Measurements from ENCODE around the gene SPATA6L. TPM values are rescaled to one million over a fixed set of nuclear protein-coding genes. Genes with fewer than 3 reads are reported as not detected.
"Not testable (repeated sequence)": the region's sequence is repeated elsewhere in the genome, so short reads cannot be mapped to it uniquely, and the experiment has no call there.

The SPATA6L gene
- total RNA-seq, 4 donors from 2014 or later: 0.51 to 13.6 (median 6.5) TPM

DNA sequence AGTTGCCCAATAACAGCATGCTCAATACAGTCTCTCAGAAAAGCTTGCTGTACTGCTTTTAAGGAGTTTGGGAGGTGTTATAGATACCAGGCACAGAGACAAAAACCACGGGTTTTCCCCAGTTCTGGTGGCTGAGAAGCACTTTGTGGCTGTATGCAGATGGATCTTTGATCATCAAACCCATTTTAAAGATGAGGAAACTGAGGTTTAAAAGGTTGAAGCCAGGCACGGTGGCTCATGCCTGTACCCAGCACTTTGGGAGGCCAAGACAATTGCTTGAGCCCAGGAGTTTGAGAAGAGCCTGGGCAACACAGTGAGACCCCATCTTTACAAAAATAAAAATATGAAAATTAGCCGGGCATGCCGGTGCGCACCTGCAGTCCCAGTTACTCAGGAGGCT, 50.5 kb downstream of the SPATA6L start:
- no peaks in the 10 kb centered on the region for H3K4me1 ChIP-seq
- intact Hi-C loops (cut with DNase I; ENCODE audit: low total_unique reads): no loop called here
- no peak overlapping the region for H3K27ac ChIP-seq
- no peak for DNase-seq
- H3K27me3 ChIP-seq: no peaks in the 10 kb centered on the region
- no peaks in the 10 kb centered on the region for H3K9me3 ChIP-seq
- no peak overlapping the region for H3K4me3 ChIP-seq
- H3K36me3 ChIP-seq: no peaks in the 10 kb centered on the region
- TF ChIP-seq, protein P1, sequence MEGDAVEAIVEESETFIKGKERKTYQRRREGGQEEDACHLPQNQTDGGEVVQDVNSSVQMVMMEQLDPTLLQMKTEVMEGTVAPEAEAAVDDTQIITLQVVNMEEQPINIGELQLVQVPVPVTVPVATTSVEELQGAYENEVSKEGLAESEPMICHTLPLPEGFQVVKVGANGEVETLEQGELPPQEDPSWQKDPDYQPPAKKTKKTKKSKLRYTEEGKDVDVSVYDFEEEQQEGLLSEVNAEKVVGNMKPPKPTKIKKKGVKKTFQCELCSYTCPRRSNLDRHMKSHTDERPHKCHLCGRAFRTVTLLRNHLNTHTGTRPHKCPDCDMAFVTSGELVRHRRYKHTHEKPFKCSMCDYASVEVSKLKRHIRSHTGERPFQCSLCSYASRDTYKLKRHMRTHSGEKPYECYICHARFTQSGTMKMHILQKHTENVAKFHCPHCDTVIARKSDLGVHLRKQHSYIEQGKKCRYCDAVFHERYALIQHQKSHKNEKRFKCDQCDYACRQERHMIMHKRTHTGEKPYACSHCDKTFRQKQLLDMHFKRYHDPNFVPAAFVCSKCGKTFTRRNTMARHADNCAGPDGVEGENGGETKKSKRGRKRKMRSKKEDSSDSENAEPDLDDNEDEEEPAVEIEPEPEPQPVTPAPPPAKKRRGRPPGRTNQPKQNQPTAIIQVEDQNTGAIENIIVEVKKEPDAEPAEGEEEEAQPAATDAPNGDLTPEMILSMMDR (IDR thresholded peaks at IDR 0.05): no peak
- TF ChIP-seq POLR2A (IDR thresholded peaks at IDR 0.05): no peak

DNA sequence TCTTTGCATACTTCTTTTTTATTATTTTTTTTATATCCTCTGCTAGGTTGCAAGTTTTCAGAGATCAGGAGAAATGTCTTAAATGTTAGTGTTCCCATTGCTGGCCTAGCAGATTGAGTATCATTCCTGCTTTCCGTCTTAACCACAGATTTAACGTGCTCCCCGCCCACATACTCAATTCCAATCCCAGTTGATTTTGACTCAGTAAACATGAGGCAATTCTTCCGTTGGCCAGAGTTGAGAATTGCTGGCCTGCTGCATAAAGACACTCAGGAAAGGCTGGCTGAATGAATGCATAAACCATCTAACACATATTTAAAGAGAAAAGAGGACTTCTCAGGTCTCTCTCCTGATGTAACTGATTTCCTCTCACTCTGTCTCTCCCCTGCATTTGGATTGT, 51.0 kb downstream of the SPATA6L start:
- H3K4me3 ChIP-seq: no peak overlapping the region
- H3K27me3 ChIP-seq: no peaks in the 10 kb centered on the region
- DNase-seq: no peak
- no peaks in the 10 kb centered on the region for H3K4me1 ChIP-seq
- H3K27ac ChIP-seq: no peak overlapping the region
- no peaks in the 10 kb centered on the region for H3K36me3 ChIP-seq
- intact Hi-C loops (cut with DNase I; ENCODE audit: low total_unique reads): no loop called here
- no peaks in the 10 kb centered on the region for H3K9me3 ChIP-seq
- TF ChIP-seq, protein P1 (IDR thresholded peaks at IDR 0.05): no peak
- no peak for TF ChIP-seq POLR2A (IDR thresholded peaks at IDR 0.05)

DNA sequence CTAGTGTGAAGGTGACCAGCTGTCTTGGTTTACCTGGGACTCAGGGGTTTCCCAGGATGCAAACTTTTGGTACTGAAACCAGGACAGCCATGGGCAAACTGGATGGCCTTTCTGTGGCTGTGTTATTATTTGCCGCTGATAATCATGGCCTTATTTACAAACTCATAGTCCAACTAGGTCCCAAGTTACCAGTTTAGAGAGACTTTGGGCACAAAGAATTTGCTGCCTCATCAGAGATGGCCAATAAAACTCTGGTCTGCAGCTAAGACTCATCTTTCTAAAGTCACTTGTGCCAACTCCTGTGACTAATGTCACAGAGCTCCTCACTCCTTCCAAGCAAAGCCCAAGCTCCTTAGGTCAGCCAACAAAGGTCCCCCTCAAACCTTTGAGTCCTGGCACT, 51.7 kb downstream of the SPATA6L start:
- no peak overlapping the region for H3K27ac ChIP-seq
- intact Hi-C loops (cut with DNase I; ENCODE audit: low total_unique reads): no loop called here
- DNase-seq: no peak

DNA sequence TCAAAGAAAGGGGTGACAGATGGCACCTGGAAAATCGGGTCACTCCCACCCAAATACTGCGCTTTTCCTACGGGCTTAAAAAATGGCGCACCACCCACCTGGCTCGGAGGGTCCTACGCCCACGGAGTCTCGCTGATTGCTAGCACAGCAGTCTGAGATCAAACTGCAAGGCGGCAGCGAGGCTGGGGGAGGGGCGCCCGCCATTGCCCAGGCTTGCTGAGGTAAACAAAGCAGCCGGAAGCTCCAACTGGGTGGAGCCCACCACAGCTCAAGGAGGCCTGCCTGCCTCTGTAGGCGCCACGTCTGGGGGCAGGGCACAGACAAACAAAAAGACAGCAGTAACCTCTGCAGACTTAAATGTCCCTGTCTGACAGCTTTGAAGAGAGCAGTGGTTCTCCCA, 60.2 kb downstream of the SPATA6L start:
- H3K27me3 ChIP-seq; intact Hi-C loops (cut with DNase I; ENCODE audit: low total_unique reads); H3K4me3 ChIP-seq; H3K9me3 ChIP-seq; DNase-seq; H3K27ac ChIP-seq; H3K4me1 ChIP-seq; H3K36me3 ChIP-seq: not testable (repeated sequence)

More for the DNA sequence above, 51.7 kb downstream of the SPATA6L start:
- Histone ChIP-seq H3K36me3 (no peaks in the 10 kb centered on the region), H3K4me1 (no peaks in the 10 kb centered on the region), H3K27me3 (no peaks in the 10 kb centered on the region), H3K4me3 (no peak overlapping the region), H3K9me3 (no peaks in the 10 kb centered on the region)
- TF ChIP-seq POLR2A (IDR thresholded peaks at IDR 0.05): no peak
- TF ChIP-seq, protein P1 (IDR thresholded peaks at IDR 0.05): no peak

DNA sequence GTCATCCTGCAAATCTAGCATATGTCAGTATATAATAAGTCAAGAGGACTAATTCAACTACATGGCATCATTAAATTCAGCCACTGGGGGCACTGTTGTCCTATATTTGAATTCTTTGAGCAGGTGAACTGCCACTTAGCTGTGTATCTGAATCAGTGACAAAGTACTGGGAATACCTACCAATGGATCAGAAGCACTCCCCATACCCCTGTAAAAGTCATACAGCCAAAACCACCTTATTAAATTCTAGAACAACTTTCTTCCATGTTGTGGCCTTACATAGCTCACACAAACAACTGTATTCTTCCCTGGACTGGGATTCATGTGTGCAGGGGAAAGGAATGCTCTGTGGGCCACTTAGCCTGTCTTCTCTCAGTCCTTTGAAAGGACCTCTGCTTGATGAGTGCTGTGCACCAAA, 61.6 kb downstream of the SPATA6L start:
- H3K27me3 ChIP-seq: no peaks in the 10 kb centered on the region
- no peaks in the 10 kb centered on the region for H3K9me3 ChIP-seq
- no peak overlapping the region for H3K4me3 ChIP-seq
- TF ChIP-seq, protein P1 (IDR thresholded peaks at IDR 0.05): peak; percentile 47 to 65 (median 54)
- TF ChIP-seq POLR2A (IDR thresholded peaks at IDR 0.05): no peak
- intact Hi-C loops (cut with DNase I; ENCODE audit: low total_unique reads): no loop called here
- no peaks in the 10 kb centered on the region for H3K4me1 ChIP-seq
- DNase-seq: peak; percentile 24 to 59
- no peak overlapping the region for H3K27ac ChIP-seq
- no peaks in the 10 kb centered on the region for H3K36me3 ChIP-seq

DNA sequence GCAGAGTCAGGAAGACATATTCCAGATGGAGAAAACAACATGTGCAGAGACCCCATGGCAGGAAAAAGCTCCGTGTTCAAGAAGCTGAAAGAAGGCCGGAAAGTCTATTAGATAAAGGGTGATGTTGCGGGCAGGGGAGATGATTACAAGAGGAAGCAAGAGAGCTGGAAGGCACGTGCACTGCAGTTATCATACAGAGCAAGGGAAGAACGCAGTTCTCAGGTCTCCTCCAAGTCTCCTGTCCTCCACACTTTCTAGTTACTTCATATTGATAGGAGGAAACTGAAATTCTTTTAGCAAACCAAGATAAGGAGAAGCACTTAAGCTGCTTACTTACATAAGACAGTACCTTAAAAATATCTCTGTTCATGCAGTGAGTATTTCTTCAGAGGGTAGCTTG, 62.5 kb downstream of the SPATA6L start:
- intact Hi-C loops (cut with DNase I; ENCODE audit: low total_unique reads): no loop called here
- TF ChIP-seq, protein P1 (IDR thresholded peaks at IDR 0.05): no peak
- TF ChIP-seq POLR2A (IDR thresholded peaks at IDR 0.05): no peak
- Histone ChIP-seq H3K9me3 (no peaks in the 10 kb centered on the region), H3K27ac (no peak overlapping the region), H3K4me1 (no peaks in the 10 kb centered on the region), H3K4me3 (no peak overlapping the region), H3K36me3 (no peaks in the 10 kb centered on the region), H3K27me3 (no peaks in the 10 kb centered on the region)
- no peak for DNase-seq
